RWPE2 (cell line): ENCODE data around the gene PPARD.

ENCODE experiments used
- ATAC-seq: fragments of 200-7000 bp; cut with Tn5 transposase; 3 replicates; pipeline ENCODE4 v1.9.1; 2021; ENCODE audit warnings: low read depth
- DNase-seq: peaks from one replicate; pipeline ENCODE4 v3.0.0-alpha.2; 2020; ENCODE audit warnings: low spot score
- H3K27ac ChIP-seq: fragments of 450-650 bp; 2 replicates; pipeline ENCODE4 v1.5.1; 2017; ENCODE audit warnings: mild to moderate bottlenecking; ENCODE audit not compliant: poor library complexity, severe bottlenecking
- H3K27me3 ChIP-seq: fragments of 250-450 bp; sonication (Bioruptor Pico); 2 replicates; pipeline ENCODE4 v1.5.1; 2021; ENCODE audit warnings: mild to moderate bottlenecking, moderate library complexity; ENCODE audit not compliant: insufficient read depth, poor library complexity, severe bottlenecking
- H3K36me3 ChIP-seq: fragments of 250-450 bp; sonication (Bioruptor Pico); 2 replicates; pipeline ENCODE4 v1.5.1; 2020; ENCODE audit warnings: low read depth, mild to moderate bottlenecking, moderate library complexity
- H3K4me1 ChIP-seq: fragments of 250-450 bp; sonication (Bioruptor Pico); 2 replicates; pipeline ENCODE4 v1.5.1; 2021; ENCODE audit warnings: mild to moderate bottlenecking, moderate library complexity; ENCODE audit not compliant: insufficient read depth, poor library complexity, severe bottlenecking
- H3K4me3 ChIP-seq: fragments of 250-450 bp; sonication (Bioruptor Pico); 2 replicates; pipeline ENCODE4 v1.5.1; 2021; ENCODE audit warnings: mild to moderate bottlenecking, moderate library complexity; ENCODE audit not compliant: severe bottlenecking
- H3K9me3 ChIP-seq: fragments of 250-450 bp; sonication (Bioruptor Pico); 2 replicates; pipeline ENCODE4 v1.5.1; 2021; ENCODE audit warnings: mild to moderate bottlenecking, moderate library complexity; ENCODE audit not compliant: severe bottlenecking
- TF ChIP-seq, protein P1 (sequence below): fragments of 450-650 bp; IDR thresholded peaks from one replicate; pipeline ENCODE4 v1.5.1; 2017; ENCODE audit warnings: mild to moderate bottlenecking, moderate library complexity; ENCODE audit not compliant: poor library complexity, severe bottlenecking

PPARD gene

DNA sequence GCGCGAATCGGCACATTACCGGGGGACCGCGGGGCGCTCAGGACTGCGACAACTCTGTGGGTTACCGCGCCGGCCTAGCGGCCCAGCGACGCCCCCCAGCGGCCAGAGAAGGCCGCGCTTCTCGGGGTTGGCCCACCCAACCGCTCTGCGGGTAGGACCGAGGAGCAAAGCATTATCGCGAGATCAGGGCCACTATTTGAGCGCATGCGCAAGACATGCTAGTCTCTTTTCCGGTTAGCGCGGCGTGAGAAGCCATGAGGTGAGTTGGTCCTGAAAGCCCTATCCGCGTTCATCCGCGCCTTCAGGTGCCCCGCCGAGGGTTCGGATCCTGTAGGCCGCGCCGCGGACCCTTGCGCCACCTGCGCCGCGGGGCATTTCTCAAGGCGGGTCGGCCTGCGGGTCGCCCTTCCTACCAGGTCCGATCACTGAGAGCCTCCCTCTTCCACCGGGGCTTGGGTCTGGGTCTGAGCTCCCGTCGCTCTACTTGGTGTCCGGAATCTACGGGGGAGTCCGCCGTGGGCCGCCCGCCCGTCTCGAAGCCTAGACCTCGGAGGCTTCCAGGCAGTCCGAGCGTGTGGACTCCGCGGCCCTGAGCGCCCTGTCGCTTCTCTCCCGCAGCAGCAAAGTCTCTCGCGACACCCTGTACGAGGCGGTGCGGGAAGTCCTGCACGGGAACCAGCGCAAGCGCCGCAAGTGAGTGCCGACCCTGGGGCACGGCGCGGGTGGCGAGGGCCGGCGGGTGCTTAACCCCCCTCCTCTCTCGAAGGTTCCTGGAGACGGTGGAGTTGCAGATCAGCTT is 126.0 kb downstream of the PPARD start, which contains the start of gene RPL10A:
RPL10A (plus strand) TSS at position 221 of the 799 bp plus-strand sequence; CDS start at position 255, 34 bp downstream.
- ATAC-seq (peak; percentile 65), DNase-seq (peak; percentile 92)
- peak within 1 kb of the TSS; percentile 98 for H3K4me3 ChIP-seq
- peaks cover 14% of the 10 kb centered on the region for H3K4me1 ChIP-seq
- H3K27me3 ChIP-seq = no peaks in the 10 kb centered on the region
- peaks cover 79% of the 10 kb centered on the region for H3K36me3 ChIP-seq
- no peaks in the 10 kb centered on the region for H3K9me3 ChIP-seq
- peak within 1 kb of the TSS; percentile 91 for H3K27ac ChIP-seq
- TF ChIP-seq, protein P1, sequence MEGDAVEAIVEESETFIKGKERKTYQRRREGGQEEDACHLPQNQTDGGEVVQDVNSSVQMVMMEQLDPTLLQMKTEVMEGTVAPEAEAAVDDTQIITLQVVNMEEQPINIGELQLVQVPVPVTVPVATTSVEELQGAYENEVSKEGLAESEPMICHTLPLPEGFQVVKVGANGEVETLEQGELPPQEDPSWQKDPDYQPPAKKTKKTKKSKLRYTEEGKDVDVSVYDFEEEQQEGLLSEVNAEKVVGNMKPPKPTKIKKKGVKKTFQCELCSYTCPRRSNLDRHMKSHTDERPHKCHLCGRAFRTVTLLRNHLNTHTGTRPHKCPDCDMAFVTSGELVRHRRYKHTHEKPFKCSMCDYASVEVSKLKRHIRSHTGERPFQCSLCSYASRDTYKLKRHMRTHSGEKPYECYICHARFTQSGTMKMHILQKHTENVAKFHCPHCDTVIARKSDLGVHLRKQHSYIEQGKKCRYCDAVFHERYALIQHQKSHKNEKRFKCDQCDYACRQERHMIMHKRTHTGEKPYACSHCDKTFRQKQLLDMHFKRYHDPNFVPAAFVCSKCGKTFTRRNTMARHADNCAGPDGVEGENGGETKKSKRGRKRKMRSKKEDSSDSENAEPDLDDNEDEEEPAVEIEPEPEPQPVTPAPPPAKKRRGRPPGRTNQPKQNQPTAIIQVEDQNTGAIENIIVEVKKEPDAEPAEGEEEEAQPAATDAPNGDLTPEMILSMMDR = peak; percentile 98

GRCh38 chr6:35468980-35469750 is 126.8 kb downstream of the PPARD start:
- no peaks in the 10 kb centered on the region for H3K9me3 ChIP-seq
- H3K27me3 ChIP-seq = no peaks in the 10 kb centered on the region
- DNase-seq (no peak), ATAC-seq (no peak)
- H3K4me1 ChIP-seq = peaks cover 14% of the 10 kb centered on the region
- peaks cover 80% of the 10 kb centered on the region for H3K36me3 ChIP-seq
- peak overlapping the region; percentile 98 for H3K4me3 ChIP-seq
- peak overlapping the region; percentile 91 for H3K27ac ChIP-seq
- TF ChIP-seq, protein P1 = no peak

- DNase-seq (no peak), ATAC-seq (no peak)
- Histone ChIP-seq H3K4me3 (peak overlapping the region; percentile 98), H3K27me3 (no peaks in the 10 kb centered on the region), H3K9me3 (no peaks in the 10 kb centered on the region), H3K4me1 (peaks cover 14% of the 10 kb centered on the region), H3K36me3 (peaks cover 87% of the 10 kb centered on the region), H3K27ac (peak overlapping the region; percentile 91)
- TF ChIP-seq, protein P1 = no peak
Measured at GRCh38 chr6:35469751-35470662, 127.6 kb downstream of the PPARD start.

GRCh38 chr6:35470663-35471120 is 128.3 kb downstream of the PPARD start:
- Histone ChIP-seq H3K36me3 (peaks cover 85% of the 10 kb centered on the region), H3K27ac (peak overlapping the region; percentile 91)
- no peak for ATAC-seq

More at GRCh38 chr6:35470663-35471120, 128.3 kb downstream of the PPARD start:
- Histone ChIP-seq H3K27me3 (no peaks in the 10 kb centered on the region), H3K4me1 (peaks cover 14% of the 10 kb centered on the region), H3K9me3 (no peaks in the 10 kb centered on the region), H3K4me3 (peak overlapping the region; percentile 98)
- DNase-seq = no peak
- TF ChIP-seq, protein P1 = no peak
